Left lung (tissue), 10 donors: ENCODE results near the gene IL17B. TPM values are rescaled to one million over a fixed set of nuclear protein-coding genes. Genes with fewer than 3 reads are reported as not detected.

Source experiments
- ATAC-seq: fragments of 200-7000 bp; cut with Tn5 transposase; one replicate; pipeline ENCODE4 v1.9.1; 2020; ENCODE audit warnings: moderate library complexity
- DNase-seq, 4 donors: peaks; one replicate each; pipeline ENCODE4 v3.0.0-alpha.2; 2013 to 2020
- H3K27ac ChIP-seq, 2 donors: fragments of 200-600 bp; sonication (generic) in 1 of 2; one replicate each; pipeline versions ENCODE4 v1.5.0 to v1.8.0; 2020 to 2021
- H3K27me3 ChIP-seq, 2 donors: fragments of 200-600 bp; sonication (generic) in 1 of 2; one replicate each; pipeline versions ENCODE4 v1.5.0 to v1.8.0; 2020 to 2021
- H3K36me3 ChIP-seq, 2 donors: fragments of 200-600 bp; sonication (generic) in 1 of 2; one replicate each; pipeline versions ENCODE4 v1.5.0 to v1.8.0; 2020 to 2021
- H3K4me1 ChIP-seq, 2 donors: fragments of 200-600 bp; one replicate each; pipeline ENCODE4 v1.8.0; 2021
- H3K4me3 ChIP-seq, 2 donors: fragments of 200-600 bp; sonication (generic) in 1 of 2; one replicate each; pipeline versions ENCODE4 v1.5.0 to v1.8.0; 2020 to 2021; ENCODE audit warnings: mild to moderate bottlenecking in 1 of 2
- H3K9me3 ChIP-seq, 2 donors: fragments of 200-600 bp; sonication (generic) in 1 of 2; one replicate each; pipeline versions ENCODE4 v1.5.0 to v1.8.0; 2020 to 2021
- intact Hi-C, 2 donors: fragments of 100-400 bp; cut with DNase I; formaldehyde crosslinking; loops; one replicate each; pipeline versions ENCODE4 v1.11.2 to v1.14.2; 2022
- polyA plus RNA-seq, 6 donors: library from polyadenylated mRNA; unstranded; fragments of 120-200 nt; gene quantifications; one replicate each; pipeline ENCODE4 v1.2.1, GENCODE V29; 2013; ENCODE audit not compliant: insufficient read length in 6 of 6
- total RNA-seq, 2 donors: library from RNA; stranded (reverse); fragmentation: NEBNext Ultra II Directional; extraction: Animal tissue kit (Norgen Biotek cat#: 25700); gene quantifications; one replicate each; pipeline ENCODE4 v1.2.1, GENCODE V29; 2021
- TF ChIP-seq, protein P1 (sequence below), 2 donors: fragments of 200-600 bp; sonication (generic) in 1 of 2; IDR thresholded peaks; one replicate each; pipeline versions ENCODE4 v1.5.0 to v1.8.0; 2021; ENCODE audit warnings: antibody characterized with exemption in 2 of 2
- donor health status: DM: no; HTN: yes; CAD: no.
- donor health status: DM: no; HTN: no; CAD: no.

IL17B gene
- total and polyA plus RNA-seq, 8 donors = 0.42 to 1.9 (median 1.4) TPM; not detected in 1

DNA sequence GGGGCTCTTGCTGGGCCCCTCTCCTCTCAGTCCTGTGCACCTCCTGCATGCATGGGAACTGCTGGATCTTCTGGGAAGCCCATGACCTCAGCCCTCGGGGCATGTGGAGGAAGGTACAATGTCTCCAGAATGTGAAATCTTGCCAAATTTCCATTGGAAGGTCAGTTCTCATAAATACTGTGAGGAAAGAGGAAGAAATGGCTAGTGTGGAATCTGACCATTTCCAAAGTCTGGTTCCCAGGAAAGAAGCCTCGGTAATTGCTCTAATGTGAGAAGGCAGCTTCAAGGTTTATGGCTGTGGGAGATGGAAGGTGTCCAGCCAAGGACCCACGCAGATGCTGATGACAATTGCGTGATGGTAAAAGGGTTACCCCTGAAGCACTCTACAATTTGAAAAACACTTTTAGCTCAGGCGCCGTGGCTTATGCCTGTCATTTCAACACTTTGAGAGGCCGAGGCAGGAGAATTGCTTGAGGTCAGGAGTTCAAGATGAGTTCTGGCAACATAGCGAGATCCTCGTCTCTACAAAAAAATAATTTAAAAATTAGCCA lies 8.1 kb upstream of the IL17B start:
- intact Hi-C loops = no loop called here
- Histone ChIP-seq H3K4me3 (no peak overlapping the region), H3K36me3 (no peaks in the 10 kb centered on the region), H3K27ac (peak overlapping the region; percentile 29 to 58), H3K9me3 (no peaks in the 10 kb centered on the region), H3K4me1 (peaks cover 23% of the 10 kb centered on the region in 2 donors), H3K27me3 (no peaks in the 10 kb centered on the region)
- TF ChIP-seq, protein P1, sequence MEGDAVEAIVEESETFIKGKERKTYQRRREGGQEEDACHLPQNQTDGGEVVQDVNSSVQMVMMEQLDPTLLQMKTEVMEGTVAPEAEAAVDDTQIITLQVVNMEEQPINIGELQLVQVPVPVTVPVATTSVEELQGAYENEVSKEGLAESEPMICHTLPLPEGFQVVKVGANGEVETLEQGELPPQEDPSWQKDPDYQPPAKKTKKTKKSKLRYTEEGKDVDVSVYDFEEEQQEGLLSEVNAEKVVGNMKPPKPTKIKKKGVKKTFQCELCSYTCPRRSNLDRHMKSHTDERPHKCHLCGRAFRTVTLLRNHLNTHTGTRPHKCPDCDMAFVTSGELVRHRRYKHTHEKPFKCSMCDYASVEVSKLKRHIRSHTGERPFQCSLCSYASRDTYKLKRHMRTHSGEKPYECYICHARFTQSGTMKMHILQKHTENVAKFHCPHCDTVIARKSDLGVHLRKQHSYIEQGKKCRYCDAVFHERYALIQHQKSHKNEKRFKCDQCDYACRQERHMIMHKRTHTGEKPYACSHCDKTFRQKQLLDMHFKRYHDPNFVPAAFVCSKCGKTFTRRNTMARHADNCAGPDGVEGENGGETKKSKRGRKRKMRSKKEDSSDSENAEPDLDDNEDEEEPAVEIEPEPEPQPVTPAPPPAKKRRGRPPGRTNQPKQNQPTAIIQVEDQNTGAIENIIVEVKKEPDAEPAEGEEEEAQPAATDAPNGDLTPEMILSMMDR (IDR thresholded peaks at IDR 0.05) = no peak
- no peak for DNase-seq
- peak; percentile 3 for ATAC-seq

DNA sequence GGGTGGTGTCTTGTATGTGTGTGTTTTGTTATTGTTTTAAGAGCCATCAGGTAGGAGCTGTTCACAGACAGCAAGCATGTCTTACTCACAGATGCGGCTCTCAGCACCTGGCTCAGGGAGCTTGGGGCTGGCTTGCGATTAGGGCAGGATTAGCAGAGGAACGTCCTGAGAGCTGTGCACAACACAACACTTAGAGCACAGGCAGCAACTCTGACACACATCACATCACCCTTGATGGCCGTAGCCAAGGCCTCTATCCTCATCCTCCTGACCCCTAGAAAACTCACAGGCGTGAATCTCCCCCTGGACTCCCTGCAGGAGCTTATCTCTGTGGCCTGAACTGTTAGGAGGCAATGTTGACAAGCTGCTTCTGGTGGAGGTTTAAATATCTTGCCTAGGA lies 7.1 kb upstream of the IL17B start:
- H3K4me3 ChIP-seq = no peak overlapping the region
- peak overlapping the region; percentile 42 to 53 for H3K27ac ChIP-seq
- H3K36me3 ChIP-seq = no peaks in the 10 kb centered on the region
- peaks cover 25 to 31% of the 10 kb centered on the region in 2 donors for H3K4me1 ChIP-seq
- no peaks in the 10 kb centered on the region for H3K27me3 ChIP-seq
- TF ChIP-seq, protein P1 (IDR thresholded peaks at IDR 0.05) = no peak
- intact Hi-C loops = no loop called here
- ATAC-seq (no peak), DNase-seq (no peak)
- no peaks in the 10 kb centered on the region for H3K9me3 ChIP-seq

DNA sequence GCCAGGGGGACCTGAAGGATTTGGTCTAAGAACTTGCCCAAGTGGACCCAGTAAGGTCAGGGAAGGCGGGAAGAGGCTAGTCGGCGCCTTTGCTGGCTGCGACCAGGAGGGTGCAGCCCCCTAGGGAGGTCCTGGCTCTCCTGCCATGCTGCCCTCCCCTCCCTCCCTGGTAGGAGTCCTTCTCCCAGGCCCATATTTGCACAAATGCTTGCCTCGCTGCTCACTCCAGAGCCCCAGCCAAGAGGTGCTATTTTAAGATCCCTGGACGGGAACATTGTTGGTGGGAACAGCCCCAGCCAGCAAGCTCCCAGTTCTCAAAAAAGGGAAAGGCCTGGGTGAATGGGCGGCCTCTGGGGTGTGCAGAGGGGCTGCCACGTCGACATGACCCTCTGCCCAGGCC lies 4.3 kb upstream of the IL17B start:
- intact Hi-C loops = loop anchor here (5.0 kb wide), 2 partner anchors 49 to 179 kb away; no protein-coding TSS in a partner anchor
- TF ChIP-seq, protein P1 (IDR thresholded peaks at IDR 0.05) = no peak
- Histone ChIP-seq H3K4me1 (peaks cover 25 to 31% of the 10 kb centered on the region in 2 donors), H3K27me3 (no peaks in the 10 kb centered on the region), H3K27ac (peak overlapping the region in 1 of 2 donors; percentile 62), H3K36me3 (no peaks in the 10 kb centered on the region), H3K9me3 (no peaks in the 10 kb centered on the region), H3K4me3 (no peak overlapping the region)
- ATAC-seq (peak; percentile 49), DNase-seq (peak in 1 of 4 donors; percentile 54)

DNA sequence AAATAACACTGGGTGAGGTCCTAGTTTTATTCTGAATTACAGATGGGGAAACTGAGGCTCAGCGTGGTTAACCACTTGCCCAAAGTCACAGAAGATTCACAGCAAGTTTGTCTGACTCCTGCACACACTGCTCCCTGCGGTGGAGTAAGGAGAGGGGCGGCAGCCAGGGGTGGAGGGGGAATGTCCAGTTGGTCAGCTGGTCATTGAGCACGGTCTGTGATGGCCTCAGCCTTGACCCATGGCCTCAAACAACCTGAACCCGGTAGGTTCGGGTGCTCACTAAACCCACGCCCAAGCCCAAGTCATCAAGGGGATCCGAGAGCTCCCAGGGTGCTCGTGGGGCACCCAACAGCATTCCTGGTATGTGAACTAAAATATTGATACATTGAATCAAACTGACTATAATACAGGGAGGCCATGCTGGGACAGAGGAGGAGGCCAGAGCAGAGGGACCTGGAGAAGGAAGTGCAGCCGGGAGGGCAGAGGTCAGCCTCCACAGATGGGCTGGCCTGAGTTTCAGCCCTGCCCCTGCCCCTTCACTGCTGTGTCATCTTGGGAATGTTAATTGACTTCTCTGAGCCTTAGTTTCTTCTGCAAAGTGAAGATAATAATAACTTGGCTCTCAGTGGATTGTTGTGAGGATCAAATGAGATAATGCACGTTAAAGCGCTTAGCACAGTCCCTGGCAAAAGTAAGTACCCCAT lies 3.6 kb upstream of the IL17B start:
- intact Hi-C loops = loop anchor here (5.0 kb wide), 2 partner anchors 50 to 180 kb away; no protein-coding TSS in a partner anchor
- TF ChIP-seq, protein P1 (IDR thresholded peaks at IDR 0.05) = no peak
- Histone ChIP-seq H3K9me3 (no peaks in the 10 kb centered on the region), H3K4me3 (no peak overlapping the region), H3K27ac (peak overlapping the region in 1 of 2 donors; percentile 62), H3K4me1 (peaks cover 20 to 31% of the 10 kb centered on the region in 2 donors), H3K36me3 (no peaks in the 10 kb centered on the region), H3K27me3 (no peaks in the 10 kb centered on the region)
- ATAC-seq (no peak), DNase-seq (no peak)

DNA sequence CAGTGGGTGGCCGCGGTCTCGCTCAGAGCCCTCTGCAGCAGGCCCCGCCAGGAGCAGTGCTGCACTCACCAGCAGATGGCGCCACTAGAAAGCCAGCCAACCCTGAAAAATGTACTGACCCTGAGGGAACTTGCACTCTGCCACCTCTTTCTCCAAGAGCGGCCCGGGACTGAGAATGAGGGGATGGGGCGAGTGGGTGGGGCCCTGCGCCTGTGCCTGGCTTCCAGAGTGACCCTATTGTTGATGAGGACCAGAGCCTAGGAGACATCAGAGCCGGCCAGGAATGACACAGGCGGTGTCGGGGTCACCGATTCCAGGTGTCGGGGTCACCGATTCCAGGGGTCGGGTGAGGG lies 2.9 kb upstream of the IL17B start:
- Histone ChIP-seq H3K4me3 (no peak overlapping the region), H3K27me3 (no peaks in the 10 kb centered on the region), H3K4me1 (peaks cover 16 to 27% of the 10 kb centered on the region in 2 donors), H3K36me3 (no peaks in the 10 kb centered on the region), H3K9me3 (no peaks in the 10 kb centered on the region), H3K27ac (no peak overlapping the region)
- TF ChIP-seq, protein P1 (IDR thresholded peaks at IDR 0.05) = peak; percentile 88 to 95
- ATAC-seq (peak; percentile 87), DNase-seq (peak; percentile 76 to 90 (median 80))
- intact Hi-C loops = loop anchor here (5.0 kb wide), 2 partner anchors 50 to 180 kb away; no protein-coding TSS in a partner anchor
